Measurements from ENCODE around the gene PNMA8A. TPM values are rescaled to one million over a fixed set of nuclear protein-coding genes. Genes with fewer than 3 reads are reported as not detected.
"Not testable (repeated sequence)": the region's sequence is repeated elsewhere in the genome, so short reads cannot be mapped to it uniquely, and the experiment has no call there.

PNMA8A gene
- total RNA-seq, 4 donors from 2014 or later: 0.90 to 7.4 (median 3.4) TPM

- Histone ChIP-seq H3K4me3 (no peak overlapping the region), H3K27me3 (peaks cover 0 to 20% of the 10 kb centered on the region in 2 donors), H3K9me3 (no peaks in the 10 kb centered on the region), H3K36me3 (no peaks in the 10 kb centered on the region), H3K27ac (no peak overlapping the region), H3K4me1 (no peaks in the 10 kb centered on the region)
- WGBS, 2 donors: 20 to 45% methylated on average over 6 of the region's 6 CpGs
- no peak for DNase-seq (ENCODE audit: low spot score in 2 of 2)
- no peak for TF ChIP-seq EP300 (IDR thresholded peaks at IDR 0.05)
- TF ChIP-seq CTCF (IDR thresholded peaks at IDR 0.05): no peak
- TF ChIP-seq POLR2A (IDR thresholded peaks at IDR 0.05): no peak
These were observed 36.4 kb downstream of the PNMA8A start for GRCh38 chr19:46435009-46435408.

- 72 to 82% methylated on average over 7 of the region's 7 CpGs for WGBS, 2 donors
- not testable (repeated sequence) for DNase-seq (ENCODE audit: low spot score in 2 of 2); H3K27ac ChIP-seq; H3K4me3 ChIP-seq; H3K4me1 ChIP-seq; H3K9me3 ChIP-seq; H3K36me3 ChIP-seq
- peaks cover 0 to 29% of the 10 kb centered on the region in 2 donors for H3K27me3 ChIP-seq
These were observed 37.9 kb downstream of the PNMA8A start for GRCh38 chr19:46433470-46433869.

DNA sequence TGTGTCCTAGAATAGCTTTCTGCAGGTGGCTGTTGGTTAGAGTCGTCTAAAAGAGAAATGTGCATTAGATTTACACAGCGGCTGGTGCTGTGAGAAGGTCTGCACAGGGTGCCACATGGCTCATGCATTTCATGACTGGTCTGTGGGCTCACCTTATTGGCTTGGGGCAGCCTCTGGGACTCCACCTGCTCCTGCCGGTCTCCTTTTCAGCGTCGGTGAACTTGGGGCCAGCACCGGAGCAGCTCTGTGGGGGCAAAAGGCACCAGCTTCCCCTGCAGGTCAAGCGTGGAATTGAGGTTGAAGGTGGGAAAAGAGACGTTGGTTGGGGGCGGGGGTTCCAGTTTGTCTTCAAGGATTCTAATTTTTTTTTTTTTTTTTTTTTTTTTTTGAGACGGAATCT lies 39.5 kb downstream of the PNMA8A start:
- no peak overlapping the region for H3K27ac ChIP-seq
- DNase-seq (ENCODE audit: low spot score in 2 of 2): no peak
- WGBS, 2 donors: 40 to 51% methylated on average over 10 of the region's 10 CpGs

GRCh38 chr19:46429999-46430398 lies 41.4 kb downstream of the PNMA8A start:
- TF ChIP-seq EP300 (IDR thresholded peaks at IDR 0.05) (no peak), POLR2A (IDR thresholded peaks at IDR 0.05) (no peak), CTCF (IDR thresholded peaks at IDR 0.05) (no peak)

More for the DNA sequence above, 39.5 kb downstream of the PNMA8A start:
- TF ChIP-seq POLR2A (IDR thresholded peaks at IDR 0.05) (no peak), CTCF (IDR thresholded peaks at IDR 0.05) (no peak), EP300 (IDR thresholded peaks at IDR 0.05) (no peak)
- Histone ChIP-seq H3K4me1 (peaks cover 0 to 16% (median 4%) of the 10 kb centered on the region in 4 donors), H3K9me3 (no peaks in the 10 kb centered on the region), H3K4me3 (no peak overlapping the region), H3K36me3 (no peaks in the 10 kb centered on the region), H3K27me3 (peaks cover 0 to 46% of the 10 kb centered on the region in 2 donors)

DNA sequence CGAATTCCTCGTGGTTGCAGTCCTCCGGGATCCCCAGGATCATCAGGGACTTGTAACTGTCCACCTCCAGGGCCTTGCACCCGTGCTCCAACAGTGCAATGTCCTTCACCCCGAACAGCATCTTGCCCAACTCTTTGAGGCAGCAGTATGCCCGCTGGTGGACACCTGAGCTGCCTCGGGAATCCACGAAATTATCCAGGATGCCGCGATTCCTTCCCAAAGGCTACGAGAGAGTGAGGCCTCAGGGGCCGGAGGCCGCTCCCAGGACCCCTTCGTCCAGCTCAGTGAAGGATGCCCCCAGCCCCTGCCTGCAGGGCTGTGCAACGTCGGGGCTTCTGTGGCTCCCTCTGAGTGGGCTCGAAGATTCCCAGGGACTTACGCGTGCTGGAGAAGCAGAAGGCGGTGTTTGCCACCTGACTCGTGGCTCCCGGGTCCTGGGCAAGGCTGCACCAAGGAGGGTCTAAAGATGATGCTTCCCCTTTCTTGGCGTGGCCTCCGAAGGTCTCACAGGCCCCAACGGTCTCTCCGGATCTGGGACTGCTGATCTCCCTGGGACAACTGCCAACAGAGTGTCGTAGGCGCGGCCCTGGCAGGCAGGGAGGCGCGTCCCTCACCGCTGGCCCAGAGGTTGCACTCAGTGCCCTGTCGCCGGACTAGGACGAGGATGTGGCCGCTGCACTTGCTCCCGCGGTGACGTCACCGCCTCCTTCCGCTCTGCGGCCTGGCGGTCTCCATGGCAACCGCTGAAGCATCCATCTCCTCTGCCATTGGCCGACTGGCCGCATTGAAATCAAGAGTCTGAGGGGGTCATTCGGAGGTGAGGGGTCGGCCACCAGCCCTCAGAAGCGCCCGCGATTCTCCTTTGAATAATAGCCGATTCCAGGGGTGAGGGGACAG lies 42.9 kb downstream of the PNMA8A start, which contains the start of gene PNMA8C:
PNMA8C (minus strand) TSS at position 698 of the 897 bp plus-strand sequence; CDS start at position 121, 577 bp downstream.
- H3K27ac ChIP-seq: no peak within 1 kb of the TSS
- peaks cover 0 to 50% of the 10 kb centered on the region in 2 donors for H3K27me3 ChIP-seq
- peaks cover 0 to 20% (median 4%) of the 10 kb centered on the region in 4 donors for H3K4me1 ChIP-seq
- no peak for DNase-seq (ENCODE audit: low spot score in 2 of 2)
- 26 to 29% methylated on average over 37 to 46 of the region's 52 CpGs for WGBS, 2 donors
- H3K36me3 ChIP-seq: no peaks in the 10 kb centered on the region
- no peaks in the 10 kb centered on the region for H3K9me3 ChIP-seq
- TF ChIP-seq EP300 (IDR thresholded peaks at IDR 0.05) (no peak), POLR2A (IDR thresholded peaks at IDR 0.05) (no peak), CTCF (IDR thresholded peaks at IDR 0.05) (no peak)
- H3K4me3 ChIP-seq: peak within 1 kb of the TSS in 2 of 4 donors; percentile 12 to 19

More at GRCh38 chr19:46429999-46430398, 41.4 kb downstream of the PNMA8A start:
- H3K9me3 ChIP-seq: no peaks in the 10 kb centered on the region
- peaks cover 0 to 57% of the 10 kb centered on the region in 2 donors for H3K27me3 ChIP-seq
- H3K36me3 ChIP-seq: no peaks in the 10 kb centered on the region
- peaks cover 0 to 20% (median 4%) of the 10 kb centered on the region in 4 donors for H3K4me1 ChIP-seq
- DNase-seq (ENCODE audit: low spot score in 2 of 2): no peak
- H3K4me3 ChIP-seq: no peak overlapping the region
- H3K27ac ChIP-seq: no peak overlapping the region
- WGBS, 2 donors: 60 to 67% methylated on average over 4 of the region's 4 CpGs
